GM21526 (cell line): Measurements from ENCODE around the gene ITGB6.

Experiments
- ATAC-seq: cut with Tn5 transposase; IDR thresholded peaks from one replicate; pipeline ENCODE4 v1.9.1; 2021; ENCODE audit warnings: moderate library complexity; ENCODE audit not compliant: unreplicated experiment, low FRiP score

ITGB6 gene

GRCh38 chr2:160055726-160056108 is 144.4 kb downstream of the ITGB6 start:
- no peak for ATAC-seq

- no peak for ATAC-seq
Measured at GRCh38 chr2:160054984-160055725, 144.9 kb downstream of the ITGB6 start.

- ATAC-seq = no peak
Measured at GRCh38 chr2:160053946-160054345, 146.1 kb downstream of the ITGB6 start.

- ATAC-seq = no peak
Measured at GRCh38 chr2:160052531-160052930, 147.5 kb downstream of the ITGB6 start.

GRCh38 chr2:160051371-160051800 is 148.7 kb downstream of the ITGB6 start:
- ATAC-seq = no peak

- ATAC-seq = no peak
Measured at GRCh38 chr2:160050147-160050546, 149.9 kb downstream of the ITGB6 start.
